Fibroblast of lung (primary cell): ENCODE measurements around the gene HBS1L. TPM values are rescaled to one million over a fixed set of nuclear protein-coding genes. Genes with fewer than 3 reads are reported as not detected.

Experiments used
- DNase-seq, 2 donors: peaks; one replicate each; pipeline versions ENCODE4 v3.0.0 to v3.0.0-alpha.2; 2010; ENCODE audit warnings: low read depth in 2 of 2
- H2AFZ ChIP-seq: 2 replicates; pipeline ENCODE4 v1.5.1; 2012; ENCODE audit warnings: low read length, control low read depth, inconsistent platforms
- H3K27ac ChIP-seq: 2 replicates; pipeline ENCODE4 v1.5.1; 2011; ENCODE audit warnings: low read length, control low read depth; ENCODE audit not compliant: insufficient read depth
- H3K27me3 ChIP-seq: 2 replicates; pipeline ENCODE4 v1.5.1; 2011; ENCODE audit warnings: mild to moderate bottlenecking, low read length; ENCODE audit not compliant: control insufficient read depth, insufficient read depth
- H3K36me3 ChIP-seq: 2 replicates; pipeline ENCODE4 v1.5.1; 2011; ENCODE audit warnings: low read length; ENCODE audit not compliant: control insufficient read depth, insufficient read depth
- H3K4me1 ChIP-seq: 2 replicates; pipeline ENCODE4 v1.5.1; 2011; ENCODE audit warnings: low read length; ENCODE audit not compliant: control insufficient read depth, insufficient read depth; ENCODE audit errors: extremely low read depth
- H3K4me2 ChIP-seq: 2 replicates; pipeline ENCODE4 v1.5.1; 2011; ENCODE audit warnings: low read length, control low read depth; ENCODE audit not compliant: insufficient read depth; ENCODE audit errors: extremely low read depth
- H3K4me3 ChIP-seq, 4 experiments: fragments of 200-600 bp in 1 of 4; sonication (generic) in 1 of 4; replicated peaks in 1 of 4; 2 replicates each; pipeline ENCODE4 v1.5.1; 2011 to 2016; ENCODE audit warnings: low read length in 4 of 4, low read depth in 3 of 4, mild to moderate bottlenecking in 3 of 4, control low read depth in 2 of 4, inconsistent platforms in 1 of 4, mixed read lengths in 1 of 4; ENCODE audit not compliant: insufficient read depth in 1 of 4; ENCODE audit errors: control extremely low read depth in 1 of 4
- H3K79me2 ChIP-seq: 2 replicates; pipeline ENCODE4 v1.5.1; 2012; ENCODE audit warnings: mild to moderate bottlenecking, low read length, inconsistent platforms; ENCODE audit not compliant: control insufficient read depth, insufficient read depth
- H3K9ac ChIP-seq: 2 replicates; pipeline ENCODE4 v1.5.1; 2011; ENCODE audit warnings: mild to moderate bottlenecking, low read length, control low read depth; ENCODE audit not compliant: insufficient read depth
- H3K9me3 ChIP-seq: 2 replicates; pipeline ENCODE4 v1.5.1; 2012; ENCODE audit warnings: low read depth, low read length; ENCODE audit not compliant: control insufficient read depth, insufficient read depth
- H4K20me1 ChIP-seq: 2 replicates; pipeline ENCODE4 v1.5.1; 2011; ENCODE audit warnings: low read length; ENCODE audit not compliant: control insufficient read depth, insufficient read depth; ENCODE audit errors: extremely low read depth
- EZH2 ChIP-seq: IDR thresholded peaks from 2 replicates; pipeline ENCODE4 v1.5.1; 2012; ENCODE audit warnings: low read length, control low read depth, mild to moderate bottlenecking; ENCODE audit errors: missing control alignments
- polyA plus RNA-seq, 2 donors: library from polyadenylated mRNA; depleted of rRNA in 1 of 2; stranded (reverse) in 1 of 2; unstranded in 1 of 2; fragments of >200 nt; gene quantifications; 2 replicates each; pipeline ENCODE4 v1.2.1, GENCODE V29; 2011 to 2012; ENCODE audit warnings: missing spikeins in 1 of 2
- total RNA-seq: library from RNA; depleted of rRNA; stranded (reverse); fragments of >200 nt; gene quantifications from 2 replicates; pipeline ENCODE4 v1.2.1, GENCODE V29; 2014
- TF ChIP-seq, protein P1 (sequence below), 2 donors: IDR thresholded peaks in 1 of 2; conservative IDR thresholded peaks in 1 of 2; 1 replicate in 1 of 2; 2 replicates in 1 of 2; pipeline ENCODE4 v1.5.1; 2011 to 2012; ENCODE audit warnings: low read length in 2 of 2, control low read depth in 1 of 2, inconsistent platforms in 1 of 2, low read depth in 1 of 2, mild to moderate bottlenecking in 1 of 2

The HBS1L gene
- total and polyA plus RNA-seq, 2 donors (not counting 1 experiment from before 2014, with no cell fraction given) = 106 to 118 TPM

DNA sequence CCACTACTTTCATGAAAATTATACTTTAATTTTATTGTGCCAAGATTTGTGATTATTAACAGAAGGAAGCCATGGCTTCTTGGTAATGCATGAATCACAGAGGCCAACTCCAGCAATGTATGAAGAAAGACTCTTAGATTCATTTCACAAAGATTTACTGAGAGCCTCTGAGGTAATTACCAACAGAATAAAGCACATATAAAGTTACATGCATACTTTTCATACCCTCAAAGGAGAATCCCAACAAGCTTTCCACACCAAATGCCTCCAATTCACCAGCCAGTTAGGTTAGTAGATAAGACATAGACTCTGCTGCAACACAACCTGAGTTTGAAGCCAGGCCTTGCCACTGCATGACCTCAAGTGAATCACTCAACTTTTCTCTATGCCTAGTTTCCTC is 41.9 kb downstream of the HBS1L start:
- no peak overlapping the region for H3K27ac ChIP-seq
- H3K4me2 ChIP-seq = no peak overlapping the region
- H3K4me1 ChIP-seq = peaks cover 4% of the 10 kb centered on the region
- no peak for TF ChIP-seq EZH2
- TF ChIP-seq, protein P1, sequence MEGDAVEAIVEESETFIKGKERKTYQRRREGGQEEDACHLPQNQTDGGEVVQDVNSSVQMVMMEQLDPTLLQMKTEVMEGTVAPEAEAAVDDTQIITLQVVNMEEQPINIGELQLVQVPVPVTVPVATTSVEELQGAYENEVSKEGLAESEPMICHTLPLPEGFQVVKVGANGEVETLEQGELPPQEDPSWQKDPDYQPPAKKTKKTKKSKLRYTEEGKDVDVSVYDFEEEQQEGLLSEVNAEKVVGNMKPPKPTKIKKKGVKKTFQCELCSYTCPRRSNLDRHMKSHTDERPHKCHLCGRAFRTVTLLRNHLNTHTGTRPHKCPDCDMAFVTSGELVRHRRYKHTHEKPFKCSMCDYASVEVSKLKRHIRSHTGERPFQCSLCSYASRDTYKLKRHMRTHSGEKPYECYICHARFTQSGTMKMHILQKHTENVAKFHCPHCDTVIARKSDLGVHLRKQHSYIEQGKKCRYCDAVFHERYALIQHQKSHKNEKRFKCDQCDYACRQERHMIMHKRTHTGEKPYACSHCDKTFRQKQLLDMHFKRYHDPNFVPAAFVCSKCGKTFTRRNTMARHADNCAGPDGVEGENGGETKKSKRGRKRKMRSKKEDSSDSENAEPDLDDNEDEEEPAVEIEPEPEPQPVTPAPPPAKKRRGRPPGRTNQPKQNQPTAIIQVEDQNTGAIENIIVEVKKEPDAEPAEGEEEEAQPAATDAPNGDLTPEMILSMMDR (conservative IDR thresholded peaks at IDR 0.05 in 1 of 2, IDR thresholded peaks at IDR 0.05 in 1 of 2; ENCODE audit: low read depth in 1 of 2, low read length in 2 of 2) = no peak
- DNase-seq = peak; percentile 7 to 49
- no peaks in the 10 kb centered on the region for H3K27me3 ChIP-seq
- H3K9me3 ChIP-seq = no peaks in the 10 kb centered on the region
- no peaks in the 10 kb centered on the region for H4K20me1 ChIP-seq
- H3K4me3 ChIP-seq = no peak overlapping the region
- no peak overlapping the region for H2AFZ ChIP-seq
- H3K36me3 ChIP-seq = no peaks in the 10 kb centered on the region
- no peaks in the 10 kb centered on the region for H3K79me2 ChIP-seq
- H3K9ac ChIP-seq = no peak overlapping the region

DNA sequence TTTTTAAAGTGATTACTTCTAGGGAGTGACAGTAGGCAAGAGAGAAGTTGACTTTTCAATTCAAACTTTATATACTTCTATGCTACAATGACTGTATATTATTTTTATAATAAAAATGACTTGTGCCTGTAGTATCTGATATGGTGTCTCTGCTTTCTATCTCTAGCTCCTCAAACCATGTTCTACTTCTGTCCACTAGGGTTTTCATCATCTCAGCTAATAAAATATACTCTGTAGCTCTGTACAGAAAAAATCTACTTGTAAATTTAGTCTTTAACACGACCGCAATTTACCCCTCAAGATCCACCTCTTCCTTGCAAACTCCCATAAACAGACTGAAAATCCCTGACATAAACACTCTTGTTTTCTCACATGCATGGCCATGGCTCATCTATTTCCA is 42.3 kb downstream of the HBS1L start:
- no peaks in the 10 kb centered on the region for H3K27me3 ChIP-seq
- DNase-seq = no peak
- no peaks in the 10 kb centered on the region for H3K9me3 ChIP-seq
- H4K20me1 ChIP-seq = no peaks in the 10 kb centered on the region
- no peaks in the 10 kb centered on the region for H3K36me3 ChIP-seq
- H3K4me1 ChIP-seq = peaks cover 4% of the 10 kb centered on the region
- no peak overlapping the region for H2AFZ ChIP-seq
- H3K79me2 ChIP-seq = no peaks in the 10 kb centered on the region
- no peak overlapping the region for H3K9ac ChIP-seq
- TF ChIP-seq, protein P1 (conservative IDR thresholded peaks at IDR 0.05 in 1 of 2, IDR thresholded peaks at IDR 0.05 in 1 of 2; ENCODE audit: low read depth in 1 of 2, low read length in 2 of 2) = no peak
- TF ChIP-seq EZH2 = no peak
- H3K27ac ChIP-seq = no peak overlapping the region
- no peak overlapping the region for H3K4me2 ChIP-seq
- H3K4me3 ChIP-seq = no peak overlapping the region

DNA sequence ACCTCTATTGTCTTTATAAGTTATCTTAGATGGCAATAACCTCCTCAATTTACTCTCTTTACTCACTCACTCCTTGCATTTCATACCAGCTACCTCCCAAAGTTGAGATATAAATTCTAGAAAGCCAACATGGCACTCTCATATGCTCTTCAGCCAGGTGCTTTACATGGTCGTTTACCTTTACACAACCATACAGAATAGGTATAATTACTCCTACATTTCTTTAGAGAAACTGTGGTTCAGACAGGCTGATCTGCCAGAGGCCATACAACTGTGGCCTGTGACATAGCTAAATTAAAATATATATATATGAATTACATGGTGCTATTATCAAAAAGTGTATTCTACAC is 45.7 kb downstream of the HBS1L start:
- no peaks in the 10 kb centered on the region for H4K20me1 ChIP-seq
- no peak overlapping the region for H3K27ac ChIP-seq
- TF ChIP-seq EZH2 = no peak
- TF ChIP-seq, protein P1 (conservative IDR thresholded peaks at IDR 0.05 in 1 of 2, IDR thresholded peaks at IDR 0.05 in 1 of 2; ENCODE audit: low read depth in 1 of 2, low read length in 2 of 2) = no peak
- H3K4me2 ChIP-seq = no peak overlapping the region
- no peaks in the 10 kb centered on the region for H3K36me3 ChIP-seq
- H3K9ac ChIP-seq = no peak overlapping the region
- no peaks in the 10 kb centered on the region for H3K79me2 ChIP-seq
- H3K9me3 ChIP-seq = no peaks in the 10 kb centered on the region
- no peaks in the 10 kb centered on the region for H3K27me3 ChIP-seq
- DNase-seq = no peak
- peaks cover 4% of the 10 kb centered on the region for H3K4me1 ChIP-seq
- H2AFZ ChIP-seq = no peak overlapping the region
- no peak overlapping the region for H3K4me3 ChIP-seq
